GM12891 (cell line): ENCODE data around the gene APOA5.

ENCODE experiments used
- POLR2A ChIP-seq: IDR thresholded peaks from 2 replicates; pipeline ENCODE4 v1.6.1; 2011; ENCODE audit warnings: low read depth, low read length, control low read depth
- POLR2AphosphoS5 ChIP-seq: IDR thresholded peaks from 2 replicates; pipeline ENCODE4 v1.6.1; 2011; ENCODE audit warnings: low read depth, low read length, control low read depth
- SPI1 ChIP-seq: IDR thresholded peaks from 2 replicates; pipeline ENCODE4 v1.6.1; 2011; ENCODE audit warnings: low read depth, low read length, control low read depth
- TAF1 ChIP-seq: IDR thresholded peaks from 2 replicates; pipeline ENCODE4 v1.6.1; 2011; ENCODE audit warnings: low read depth, low read length, control low read depth

DNA sequence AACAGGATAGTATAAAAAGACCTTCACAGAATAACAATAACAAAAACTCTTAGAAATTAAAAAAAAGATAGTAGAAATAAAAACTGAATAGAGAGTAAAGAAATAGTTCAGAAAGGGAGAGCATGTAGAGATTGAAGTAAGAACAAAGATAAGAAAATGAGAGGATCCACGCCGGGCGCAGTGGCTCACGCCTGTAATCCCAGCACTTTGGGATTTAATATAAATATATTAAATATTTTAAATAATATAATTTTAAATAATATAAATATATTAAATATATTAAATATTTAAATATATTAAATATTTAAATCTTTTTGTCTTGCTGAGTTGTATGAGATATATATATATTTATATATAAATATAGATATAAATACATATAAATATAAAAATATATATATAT is 20.4 kb upstream of the APOA5 start:
- TF ChIP-seq TAF1 = no peak
- TF ChIP-seq POLR2A = no peak
- no peak for TF ChIP-seq SPI1
- TF ChIP-seq POLR2AphosphoS5 = no peak
